Fibroblast of pulmonary artery (primary cell): ENCODE results near the gene RHEB.

Source experiments
- DNase-seq: peaks from one replicate; pipeline ENCODE4 v3.0.0-alpha.2; 2010; ENCODE audit warnings: low read depth
- H3K4me3 ChIP-seq: replicated peaks from 2 replicates; pipeline ENCODE4 v1.5.1; 2011; ENCODE audit warnings: low read depth, mild to moderate bottlenecking, control low read depth, low read length, moderate library complexity
- CTCF ChIP-seq: IDR thresholded peaks from 2 replicates; pipeline ENCODE4 v1.5.1; 2011; ENCODE audit warnings: mild to moderate bottlenecking, control low read depth, low read length, inconsistent platforms; ENCODE audit errors: missing control alignments

RHEB gene

GRCh38 chr7:151429560-151430331, 89.9 kb downstream of the RHEB start:
- no peak for DNase-seq
- no peak for TF ChIP-seq CTCF
- H3K4me3 ChIP-seq: no peak overlapping the region

- no peak for DNase-seq
Observed at GRCh38 chr7:151429237-151429559, 90.5 kb downstream of the RHEB start.

GRCh38 chr7:151428378-151429236, 91.1 kb downstream of the RHEB start:
- DNase-seq: peak; percentile 68
- TF ChIP-seq CTCF: no peak

More at GRCh38 chr7:151429237-151429559, 90.5 kb downstream of the RHEB start:
- no peak for TF ChIP-seq CTCF
- no peak overlapping the region for H3K4me3 ChIP-seq

GRCh38 chr7:151427705-151428377, 91.9 kb downstream of the RHEB start:
- no peak for TF ChIP-seq CTCF
- H3K4me3 ChIP-seq: no peak overlapping the region
- no peak for DNase-seq

More at GRCh38 chr7:151428378-151429236, 91.1 kb downstream of the RHEB start:
- no peak overlapping the region for H3K4me3 ChIP-seq

- no peak overlapping the region for H3K4me3 ChIP-seq
- DNase-seq: no peak
Observed at GRCh38 chr7:151426904-151427704, 92.6 kb downstream of the RHEB start.

More at GRCh38 chr7:151426904-151427704, 92.6 kb downstream of the RHEB start:
- TF ChIP-seq CTCF: no peak
